ENCODE data around the gene RUNX2.
"Not testable (repeated sequence)": the region's sequence is repeated elsewhere in the genome, so short reads cannot be mapped to it uniquely, and the experiment has no call there.

The RUNX2 gene

GRCh38 chr6:45555981-45556771 is 228.0 kb downstream of the RUNX2 start:
- no peak for DNase-seq (ENCODE audit: low spot score)

- DNase-seq (ENCODE audit: low spot score), result no peak
Measured at GRCh38 chr6:45556828-45557227, 228.7 kb downstream of the RUNX2 start.

DNA sequence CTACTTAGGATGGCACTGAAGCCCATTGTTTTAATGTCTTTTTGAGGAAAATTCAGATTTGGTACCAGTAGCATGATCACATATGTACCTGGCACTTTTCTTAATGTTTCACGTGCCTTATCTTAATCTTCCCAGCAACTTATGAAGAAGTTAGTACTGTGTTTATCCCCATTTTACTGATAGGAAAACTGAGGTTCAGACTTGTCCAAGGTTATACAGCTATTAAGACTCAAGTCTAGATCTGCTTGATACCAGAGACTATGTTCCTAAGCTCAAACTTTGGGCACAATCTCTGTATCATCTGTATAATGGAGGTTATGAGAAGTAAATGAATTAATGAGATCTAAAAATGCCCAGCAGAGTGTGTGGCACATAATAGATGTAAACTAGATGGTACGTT is 229.3 kb downstream of the RUNX2 start:
- no peak for DNase-seq (ENCODE audit: low spot score)

DNA sequence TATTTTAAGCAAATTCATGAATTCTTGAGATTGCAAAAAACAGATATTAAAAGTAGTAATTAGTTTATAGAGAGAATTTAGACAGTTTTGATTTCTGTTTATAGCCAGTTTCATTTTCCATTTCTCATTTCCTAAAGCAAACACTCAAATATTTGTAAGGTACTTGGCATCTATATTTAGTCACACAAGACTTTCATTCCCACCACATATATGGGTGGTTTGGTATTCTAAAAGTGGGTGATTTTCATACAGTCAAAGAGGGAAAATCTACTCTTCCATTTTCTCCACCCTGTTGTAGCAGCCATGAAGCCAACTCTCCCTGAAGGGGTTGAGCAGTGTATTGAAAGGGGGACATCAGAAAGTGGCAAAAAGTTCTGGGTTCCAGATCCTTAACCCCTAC is 230.7 kb downstream of the RUNX2 start:
- no peak for DNase-seq (ENCODE audit: low spot score)

- DNase-seq (ENCODE audit: low spot score), result not testable (repeated sequence)
Measured at GRCh38 chr6:45560321-45560820, 232.2 kb downstream of the RUNX2 start.

DNA sequence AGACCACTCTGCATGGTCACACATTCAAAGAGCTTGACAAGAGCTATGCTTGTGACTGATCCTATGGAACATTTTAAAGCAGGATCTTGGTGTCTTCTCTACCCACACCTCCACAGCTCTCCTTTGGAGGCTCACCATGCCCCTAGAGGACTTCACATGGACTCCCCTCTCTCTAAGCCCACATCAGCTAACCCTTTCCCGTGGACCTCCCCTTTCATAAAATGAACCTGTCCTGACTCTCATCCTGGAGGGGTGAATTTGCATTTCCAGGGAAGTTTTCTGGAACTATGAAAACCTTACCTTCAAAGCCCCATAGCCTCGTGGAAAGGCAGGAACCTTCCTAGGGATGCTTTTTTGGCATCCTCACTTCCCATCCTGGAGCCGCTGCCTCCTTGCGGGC is 234.0 kb downstream of the RUNX2 start:
- DNase-seq (ENCODE audit: low spot score), result no peak

DNA sequence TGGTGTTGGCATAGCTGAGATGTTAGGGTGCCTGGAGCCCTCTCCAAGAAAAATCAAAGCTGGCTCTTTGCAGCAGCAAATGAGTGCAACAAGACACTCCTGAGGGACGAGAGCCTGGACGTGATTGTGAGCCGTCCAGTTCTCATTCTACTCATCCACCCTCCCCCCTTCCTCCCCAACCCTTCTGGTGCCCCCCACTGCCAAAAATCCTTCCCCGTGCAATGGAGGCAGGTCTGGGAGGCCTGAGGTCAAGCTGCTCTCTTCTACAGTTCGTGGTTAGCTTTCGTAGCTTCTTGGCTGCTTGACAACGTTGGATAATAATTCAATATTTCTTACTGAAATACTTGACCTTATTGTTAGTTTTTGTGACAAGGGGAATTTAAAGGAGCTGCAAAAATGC is 234.9 kb downstream of the RUNX2 start:
- no peak for DNase-seq (ENCODE audit: low spot score)

DNA sequence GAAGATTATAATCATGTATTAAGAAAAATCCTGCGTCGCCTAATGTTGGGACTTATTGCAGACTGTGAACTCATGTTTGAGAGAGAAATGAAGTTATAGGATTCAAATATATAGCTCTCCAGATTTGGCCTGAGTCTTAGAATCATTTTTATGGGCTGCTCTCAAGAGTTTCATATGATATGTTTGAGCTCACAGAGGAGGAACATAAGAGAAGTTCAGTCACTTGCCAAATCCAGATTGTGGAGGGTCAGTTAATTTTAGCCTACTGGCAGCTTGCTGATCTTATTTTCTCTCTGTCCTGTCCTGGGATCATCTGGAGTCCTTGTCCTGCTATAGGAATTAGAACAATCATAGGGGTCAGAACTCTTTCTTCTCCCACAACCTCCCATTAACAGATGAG is 235.7 kb downstream of the RUNX2 start:
- no peak for DNase-seq (ENCODE audit: low spot score)

GRCh38 chr6:45566882-45567281 is 238.8 kb downstream of the RUNX2 start:
- no peak for DNase-seq (ENCODE audit: low spot score)

DNA sequence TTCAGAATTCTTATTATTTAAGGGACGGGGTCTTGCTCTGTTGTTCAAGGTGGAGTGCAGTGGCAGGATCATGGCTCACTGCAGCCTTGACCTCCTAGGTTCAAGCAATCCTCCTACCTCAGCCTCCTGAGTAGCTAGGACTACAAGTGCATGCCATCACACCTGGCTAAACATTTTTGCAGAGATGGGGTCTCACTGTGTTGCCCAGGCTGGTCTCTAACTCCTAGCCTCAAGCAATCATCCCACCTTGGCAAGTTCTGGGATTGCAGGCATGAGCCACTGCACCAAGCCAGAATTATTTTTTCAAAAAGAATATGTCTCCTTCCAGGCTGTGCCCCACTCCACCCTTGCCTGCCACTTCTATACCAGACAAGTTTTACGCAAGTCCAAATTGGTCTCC is 239.7 kb downstream of the RUNX2 start:
- DNase-seq (ENCODE audit: low spot score), result no peak

DNA sequence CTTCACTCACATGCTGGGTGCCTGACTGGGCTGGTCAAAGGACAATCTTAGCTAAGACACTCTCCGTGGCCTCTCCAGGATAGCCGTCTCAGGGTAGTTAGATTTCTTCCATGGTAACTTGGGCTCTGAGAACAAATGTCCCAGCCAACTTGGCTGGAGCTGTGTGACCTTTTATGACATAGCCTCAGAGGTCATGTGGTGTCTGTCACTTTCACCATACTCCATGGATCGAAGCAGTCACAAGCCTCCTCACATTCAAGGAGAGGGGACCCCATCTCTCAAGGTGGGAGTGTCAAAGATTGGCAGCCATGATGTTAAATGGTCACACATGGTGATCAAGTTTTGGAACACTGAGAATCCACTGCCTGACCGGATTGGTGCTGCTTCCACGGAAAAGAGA is 240.5 kb downstream of the RUNX2 start:
- no peak for DNase-seq (ENCODE audit: low spot score)

DNA sequence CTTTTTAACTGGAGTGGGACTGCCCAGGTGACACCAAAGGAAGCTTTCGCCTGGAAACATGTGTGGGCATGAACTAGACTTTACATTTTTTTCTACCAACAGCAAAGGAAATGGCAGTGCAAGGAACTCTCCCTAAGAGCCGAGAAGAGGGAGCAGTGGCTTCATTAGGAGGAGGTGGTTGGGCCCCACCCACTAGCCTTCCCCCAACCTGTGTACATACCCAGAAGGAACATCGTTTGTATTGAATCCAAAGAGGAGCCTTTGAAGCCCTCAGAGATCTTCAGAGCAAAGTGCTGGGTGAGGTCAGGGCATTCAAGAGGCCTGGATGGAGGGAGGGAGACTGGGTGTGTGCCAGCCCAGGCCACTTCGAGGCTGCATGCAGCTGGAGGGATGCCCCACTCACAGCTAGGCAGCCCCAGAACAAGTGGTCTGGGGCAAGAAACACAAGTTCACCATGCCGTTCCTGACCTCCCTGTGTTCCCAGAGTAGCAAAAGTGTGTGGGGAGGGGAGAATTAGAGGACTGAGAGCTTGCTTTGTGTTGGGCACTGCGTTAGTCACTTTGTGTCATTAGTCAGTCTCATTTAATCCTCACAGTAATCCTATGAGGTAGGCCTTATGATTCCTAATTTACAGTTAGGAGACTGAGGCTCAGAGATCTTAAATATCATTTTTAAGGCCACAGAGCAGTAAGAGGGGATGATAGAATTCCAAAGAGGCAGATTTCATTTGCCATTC is 241.2 kb downstream of the RUNX2 start:
- DNase-seq (ENCODE audit: low spot score), result no peak

DNA sequence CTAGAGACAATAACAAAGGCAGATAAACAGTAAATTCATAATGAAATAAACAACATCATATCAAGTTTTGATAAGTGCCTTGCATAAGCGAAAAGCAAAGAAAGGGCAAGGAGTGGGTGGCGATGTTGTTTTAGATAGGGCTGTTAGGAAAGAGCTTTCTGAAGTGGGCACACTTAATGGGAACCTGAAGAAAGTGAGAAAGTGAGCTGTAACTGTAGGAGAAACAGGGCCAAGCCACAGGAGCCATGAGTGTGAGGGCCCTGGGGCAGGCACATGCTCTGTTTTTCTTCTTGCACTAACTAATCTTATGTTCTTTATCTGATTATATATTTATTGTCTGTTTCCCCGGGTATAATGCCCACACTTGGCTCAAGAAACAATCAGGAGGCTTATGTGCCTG is 243.0 kb downstream of the RUNX2 start:
- no peak for DNase-seq (ENCODE audit: low spot score)

DNA sequence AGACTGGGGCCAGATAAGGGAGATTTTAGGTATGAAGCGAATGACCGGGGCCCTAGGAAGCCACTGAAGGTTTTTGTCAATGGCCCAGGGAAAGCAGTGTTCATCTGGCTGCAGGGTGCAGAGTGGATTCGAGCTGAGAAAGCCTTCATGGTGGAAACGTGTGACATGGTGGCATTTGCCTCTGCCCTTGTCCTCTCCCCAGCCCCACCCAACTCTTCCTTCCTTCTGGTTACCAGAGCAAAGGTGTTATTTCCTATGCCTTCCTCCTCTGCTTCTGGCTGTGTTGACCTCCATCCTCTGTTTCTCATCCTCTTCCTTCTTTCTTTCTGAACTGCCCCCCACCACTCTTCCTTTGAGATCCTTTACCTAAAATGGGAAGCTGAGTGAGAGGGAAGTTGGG is 244.7 kb downstream of the RUNX2 start:
- no peak for DNase-seq (ENCODE audit: low spot score)

DNA sequence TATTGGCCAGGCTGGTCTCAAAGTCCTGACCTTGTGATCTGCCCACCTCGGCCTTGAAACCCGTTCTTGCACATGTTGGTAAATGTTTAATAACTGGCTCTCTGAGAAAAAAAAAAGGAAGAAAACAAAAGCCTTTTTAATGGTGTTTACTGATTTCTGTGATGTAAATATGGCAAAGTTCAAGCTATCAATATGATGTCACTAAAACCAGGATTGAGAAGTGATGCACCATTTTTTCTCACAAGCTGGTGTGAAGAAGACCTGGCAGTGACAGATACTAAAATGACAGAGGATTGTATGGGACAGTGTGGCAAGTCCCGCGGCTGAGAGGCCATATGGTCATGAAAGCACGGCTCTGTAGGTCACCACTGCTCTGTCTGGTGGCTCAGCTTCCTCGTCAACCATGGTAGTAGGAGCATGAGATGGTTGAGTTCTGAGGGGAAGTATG is 245.9 kb downstream of the RUNX2 start:
- no peak for DNase-seq (ENCODE audit: low spot score)

DNA sequence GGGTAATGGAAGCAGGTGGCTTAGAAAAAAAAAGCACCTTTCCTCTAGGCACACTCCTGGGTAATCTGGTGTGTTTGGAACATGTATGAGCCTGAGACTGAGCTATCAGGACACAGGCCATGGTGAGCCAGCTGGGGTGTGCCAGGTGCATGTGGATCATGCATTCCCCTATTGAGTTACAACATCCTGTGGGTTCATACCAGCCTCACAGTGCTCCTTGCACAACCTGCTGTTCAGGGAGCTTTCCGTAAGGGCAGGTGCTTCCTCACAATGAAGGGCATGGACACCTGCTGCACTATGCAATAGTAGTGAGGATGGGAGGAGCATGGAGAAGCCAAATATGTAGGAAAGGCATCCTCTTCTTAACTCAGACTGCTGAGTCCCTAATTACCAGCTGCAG is 246.8 kb downstream of the RUNX2 start:
- DNase-seq (ENCODE audit: low spot score), result no peak

- DNase-seq (ENCODE audit: low spot score), result no peak
Measured at GRCh38 chr6:45576648-45577624, 248.8 kb downstream of the RUNX2 start.

DNA sequence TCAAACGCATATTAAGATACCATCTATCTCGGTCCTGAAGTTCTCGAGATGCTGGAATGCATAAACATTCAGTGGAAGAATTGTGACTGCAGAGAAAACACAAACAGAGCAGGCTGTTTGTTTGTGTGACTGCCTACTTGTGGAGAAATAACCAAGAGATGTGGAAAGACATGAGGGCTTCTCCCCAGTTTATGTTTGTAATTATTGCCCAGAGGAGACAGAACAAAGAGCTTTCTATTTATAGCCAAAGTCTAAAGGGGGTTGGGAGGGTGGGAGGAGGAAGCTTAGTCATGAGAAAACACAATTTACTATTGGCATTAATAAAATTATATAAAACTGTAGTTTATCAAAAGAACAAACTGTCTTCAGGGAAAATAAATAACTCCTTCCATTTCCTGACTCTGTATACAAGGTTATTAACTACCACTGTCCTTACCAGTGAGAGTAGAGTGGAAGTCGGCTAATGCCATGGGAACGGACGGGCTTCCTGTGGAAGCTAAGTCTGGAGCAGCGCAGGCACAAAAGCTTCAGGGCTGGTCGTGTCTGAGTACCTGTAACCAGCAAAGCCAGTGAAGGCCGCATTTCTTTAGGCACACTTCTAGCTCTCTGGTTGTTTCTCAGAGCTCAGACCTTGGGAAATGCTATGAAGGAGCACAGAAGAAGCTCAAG is 249.8 kb downstream of the RUNX2 start:
- DNase-seq (ENCODE audit: low spot score), result peak; percentile 42

DNA sequence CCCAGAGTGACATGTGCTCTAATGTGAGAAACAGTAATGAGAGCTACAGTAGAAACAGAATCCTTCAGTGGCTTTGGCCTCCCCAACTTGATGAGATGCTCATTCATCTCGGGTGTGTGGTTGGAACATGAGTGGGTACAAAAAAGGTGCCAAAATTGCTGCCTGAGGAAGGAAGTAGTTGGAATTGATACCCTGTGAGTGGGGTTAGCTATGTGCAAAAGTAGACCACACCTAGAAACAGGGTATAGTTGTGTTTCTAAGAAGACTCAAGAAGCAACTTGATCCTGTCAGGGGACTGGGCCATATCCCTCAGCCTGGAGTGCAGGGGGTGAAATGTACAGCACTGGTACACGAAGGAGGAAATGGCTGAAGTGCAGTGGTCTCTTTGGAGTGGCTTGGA is 256.0 kb downstream of the RUNX2 start:
- no peak for DNase-seq (ENCODE audit: low spot score)

DNA sequence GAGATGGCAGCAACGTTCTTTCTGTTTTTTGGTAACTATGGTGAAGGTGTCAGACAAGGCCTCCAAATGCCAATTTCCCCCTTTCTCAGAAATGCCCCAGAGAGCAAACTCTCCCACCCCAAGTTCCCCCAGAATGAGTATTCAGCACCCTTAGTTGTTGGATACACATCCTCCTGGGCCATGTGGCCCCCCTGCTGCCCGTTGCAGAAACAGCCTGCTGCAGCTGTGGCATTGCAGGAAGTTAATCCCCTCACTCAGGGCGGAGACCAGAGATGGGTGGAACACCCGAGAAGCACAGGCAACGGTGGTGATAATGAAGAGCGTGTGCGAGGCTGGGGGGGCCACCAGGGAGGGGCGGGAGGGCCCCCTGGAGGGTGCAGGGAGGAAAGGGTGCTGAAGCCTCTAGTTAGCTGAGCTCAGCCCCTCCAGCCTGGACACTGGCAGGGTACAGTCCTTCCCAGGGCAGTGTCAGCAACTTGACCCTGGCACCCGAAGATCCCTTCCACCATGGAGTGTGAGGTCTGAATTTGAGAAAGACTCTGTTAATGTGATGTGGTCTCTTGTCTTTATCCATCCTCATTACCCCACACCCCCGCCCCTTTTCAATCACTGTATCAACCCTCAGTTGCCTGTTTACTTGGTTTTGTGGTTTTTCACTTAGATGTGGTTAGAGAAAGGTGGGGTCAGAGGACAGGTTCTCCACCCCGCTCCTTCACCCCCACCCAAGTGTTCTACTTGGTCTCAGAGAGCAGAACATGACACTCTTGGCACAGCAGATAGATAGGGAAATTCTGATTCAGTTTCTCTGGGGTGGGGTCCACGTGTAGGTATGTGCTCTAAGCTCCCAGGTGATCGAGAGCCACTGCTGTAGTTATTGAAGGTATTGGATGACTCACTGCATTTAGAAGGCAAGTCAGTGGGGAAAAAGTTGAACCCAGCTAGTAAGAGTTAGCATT is 258.4 kb downstream of the RUNX2 start:
- no peak for DNase-seq (ENCODE audit: low spot score)
